Stimulated activated effector memory CD8-positive, alpha-beta T cell treated with anti-CD3 and anti-CD28 coated beads, Interleukin-12 subunit alpha, Interleukin-12 subunit beta, amount 100 ng/mL, for 72 hours (primary cell): Measurements from ENCODE around the gene TPP1.

ENCODE experiments used
- ATAC-seq: fragments of 150-1000 bp; cut with Tn5 transposase; 2 replicates; pipeline ENCODE4 v1.10.0; 2021
- DNase-seq, 2 donors: peaks; one replicate each; pipeline ENCODE4 v3.0.0; 2021 to 2022; ENCODE audit warnings: low spot score in 2 of 2
- H3K27ac Mint-ChIP-seq: one replicate; pipeline ENCODE4 v1.8.0; 2022; ENCODE audit warnings: mild to moderate bottlenecking, mixed read lengths
- H3K36me3 Mint-ChIP-seq: one replicate; pipeline ENCODE4 v1.8.0; 2022; ENCODE audit warnings: mild to moderate bottlenecking, mixed read lengths
- H3K4me1 Mint-ChIP-seq: one replicate; pipeline ENCODE4 v1.8.0; 2022; ENCODE audit warnings: mixed read lengths
- H3K4me3 Mint-ChIP-seq: one replicate; pipeline ENCODE4 v1.8.0; 2022; ENCODE audit warnings: mild to moderate bottlenecking, mixed read lengths
- H3K9me3 Mint-ChIP-seq: one replicate; pipeline ENCODE4 v1.8.0; 2022; ENCODE audit warnings: mixed read lengths

Gene TPP1

GRCh38 chr11:6619004-6619745, at the start of gene TPP1:
Gene TPP1 (minus strand): TSS chr11:6619422. CDS start chr11:6619400, 22 bp downstream.
- H3K4me3 Mint-ChIP-seq, result no peak within 1 kb of the TSS
- H3K36me3 Mint-ChIP-seq, result no peaks in the 10 kb centered on the region
- H3K4me1 Mint-ChIP-seq, result no peaks in the 10 kb centered on the region
- ATAC-seq (peak; percentile 95), DNase-seq (peak; percentile 82 to 97)
- H3K27ac Mint-ChIP-seq, result no peak within 1 kb of the TSS
- H3K9me3 Mint-ChIP-seq, result no peaks in the 10 kb centered on the region

- peaks cover 61% of the 10 kb centered on the region for H3K4me1 Mint-ChIP-seq
- ATAC-seq, result peak; percentile 77
- H3K4me3 Mint-ChIP-seq, result no peak overlapping the region
- peak overlapping the region; percentile 7 for H3K27ac Mint-ChIP-seq
- no peaks in the 10 kb centered on the region for H3K36me3 Mint-ChIP-seq
- peaks cover 6% of the 10 kb centered on the region for H3K9me3 Mint-ChIP-seq
- peak in 1 of 2 donors; percentile 79 for DNase-seq
These were observed 48.6 kb upstream of the TPP1 start for GRCh38 chr11:6667733-6668374.

- ATAC-seq (peak; percentile 90), DNase-seq (peak in 1 of 2 donors; percentile 49)
- H3K4me1 Mint-ChIP-seq, result peaks cover 52% of the 10 kb centered on the region
- no peaks in the 10 kb centered on the region for H3K36me3 Mint-ChIP-seq
- H3K9me3 Mint-ChIP-seq, result peaks cover 6% of the 10 kb centered on the region
- peak overlapping the region; percentile 35 for H3K27ac Mint-ChIP-seq
- H3K4me3 Mint-ChIP-seq, result peak overlapping the region; percentile 11
These were observed 47.3 kb upstream of the TPP1 start for GRCh38 chr11:6666302-6667183.

- no peak for ATAC-seq
- no peaks in the 10 kb centered on the region for H3K36me3 Mint-ChIP-seq
- no peak for DNase-seq
- H3K27ac Mint-ChIP-seq, result no peak overlapping the region
- H3K4me1 Mint-ChIP-seq, result peaks cover 37% of the 10 kb centered on the region
- peaks cover 6% of the 10 kb centered on the region for H3K9me3 Mint-ChIP-seq
- H3K4me3 Mint-ChIP-seq, result no peak overlapping the region
These were observed 45.3 kb upstream of the TPP1 start for GRCh38 chr11:6664551-6664950.

DNA sequence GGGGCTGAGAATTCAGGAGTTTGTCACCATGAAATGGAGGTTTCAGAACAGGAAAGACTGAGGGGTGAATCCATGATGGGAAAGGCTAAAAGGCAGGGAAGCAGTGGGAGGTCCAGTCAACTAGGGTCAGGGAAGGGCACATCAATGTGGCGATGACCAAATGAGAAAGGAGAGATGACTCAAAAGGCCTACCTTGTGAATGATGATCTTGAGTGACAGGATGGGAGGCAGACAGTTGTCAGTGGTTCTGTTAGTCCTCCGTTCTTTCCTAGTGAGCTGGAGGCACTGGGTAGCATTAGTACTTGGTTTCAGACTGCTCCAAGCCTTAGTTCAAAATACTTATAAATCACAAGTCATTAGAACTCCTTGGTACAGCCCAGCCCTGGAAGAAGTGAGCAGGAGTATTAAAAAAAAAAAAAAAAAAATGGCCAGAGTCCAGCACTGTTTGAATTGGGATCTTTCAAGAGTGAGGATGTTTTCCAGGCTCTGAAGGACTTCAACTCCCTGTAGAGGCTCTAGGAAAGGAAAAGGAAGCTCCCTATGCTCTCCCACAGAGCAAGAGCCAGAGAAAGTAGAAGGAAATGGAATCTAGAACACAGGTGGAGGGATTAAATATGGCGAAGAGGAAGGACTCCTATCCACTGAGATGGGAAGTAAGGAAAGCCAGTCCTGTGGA, 44.7 kb upstream of the TPP1 start:
- Mint-ChIP-seq H3K9me3 (peaks cover 6% of the 10 kb centered on the region), H3K36me3 (no peaks in the 10 kb centered on the region), H3K27ac (no peak overlapping the region), H3K4me3 (no peak overlapping the region), H3K4me1 (peaks cover 37% of the 10 kb centered on the region)
- no peak for ATAC-seq
- peak in 1 of 2 donors; percentile 47 for DNase-seq

GRCh38 chr11:6660712-6661111, 41.5 kb upstream of the TPP1 start:
- Mint-ChIP-seq H3K27ac (no peak overlapping the region), H3K9me3 (no peaks in the 10 kb centered on the region), H3K36me3 (no peaks in the 10 kb centered on the region), H3K4me3 (no peak overlapping the region), H3K4me1 (peaks cover 25% of the 10 kb centered on the region)
- ATAC-seq, result no peak
- no peak for DNase-seq

- Mint-ChIP-seq H3K4me3 (no peak overlapping the region), H3K4me1 (peaks cover 19% of the 10 kb centered on the region), H3K36me3 (no peaks in the 10 kb centered on the region), H3K9me3 (no peaks in the 10 kb centered on the region), H3K27ac (no peak overlapping the region)
- DNase-seq (no peak), ATAC-seq (no peak)
These were observed 39.4 kb upstream of the TPP1 start for GRCh38 chr11:6658647-6659046.

GRCh38 chr11:6657346-6657745, 38.1 kb upstream of the TPP1 start:
- H3K27ac Mint-ChIP-seq, result no peak overlapping the region
- H3K36me3 Mint-ChIP-seq, result no peaks in the 10 kb centered on the region
- peaks cover 10% of the 10 kb centered on the region for H3K4me1 Mint-ChIP-seq
- no peak overlapping the region for H3K4me3 Mint-ChIP-seq
- DNase-seq, result no peak
- no peak for ATAC-seq
- no peaks in the 10 kb centered on the region for H3K9me3 Mint-ChIP-seq

- H3K27ac Mint-ChIP-seq, result peak overlapping the region; percentile 21
- peaks cover 10% of the 10 kb centered on the region for H3K4me1 Mint-ChIP-seq
- H3K36me3 Mint-ChIP-seq, result no peaks in the 10 kb centered on the region
- no peaks in the 10 kb centered on the region for H3K9me3 Mint-ChIP-seq
- peak overlapping the region; percentile 65 for H3K4me3 Mint-ChIP-seq
- ATAC-seq (no peak), DNase-seq (no peak)
These were observed 37.7 kb upstream of the TPP1 start for GRCh38 chr11:6656936-6657335.

DNA sequence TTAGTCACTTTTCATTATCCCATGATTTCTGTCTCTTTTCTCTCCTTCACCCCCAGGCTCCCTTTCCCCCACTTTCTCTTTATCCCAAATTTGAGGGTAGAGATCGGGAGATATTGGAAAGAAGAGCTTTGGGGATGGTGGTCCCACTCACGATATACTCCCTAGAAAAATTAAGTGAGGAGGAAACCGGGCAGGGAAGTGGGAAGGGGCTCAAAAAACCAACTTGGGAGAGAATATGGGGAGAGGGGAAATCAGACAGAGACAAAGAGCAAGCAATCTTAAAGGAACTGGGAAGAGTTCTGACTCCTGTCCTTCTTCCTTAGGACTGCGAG, 37.3 kb upstream of the TPP1 start:
- Mint-ChIP-seq H3K9me3 (no peaks in the 10 kb centered on the region), H3K4me1 (peaks cover 10% of the 10 kb centered on the region), H3K36me3 (no peaks in the 10 kb centered on the region), H3K4me3 (peak overlapping the region; percentile 65), H3K27ac (peak overlapping the region; percentile 21)
- ATAC-seq, result no peak
- no peak for DNase-seq

DNA sequence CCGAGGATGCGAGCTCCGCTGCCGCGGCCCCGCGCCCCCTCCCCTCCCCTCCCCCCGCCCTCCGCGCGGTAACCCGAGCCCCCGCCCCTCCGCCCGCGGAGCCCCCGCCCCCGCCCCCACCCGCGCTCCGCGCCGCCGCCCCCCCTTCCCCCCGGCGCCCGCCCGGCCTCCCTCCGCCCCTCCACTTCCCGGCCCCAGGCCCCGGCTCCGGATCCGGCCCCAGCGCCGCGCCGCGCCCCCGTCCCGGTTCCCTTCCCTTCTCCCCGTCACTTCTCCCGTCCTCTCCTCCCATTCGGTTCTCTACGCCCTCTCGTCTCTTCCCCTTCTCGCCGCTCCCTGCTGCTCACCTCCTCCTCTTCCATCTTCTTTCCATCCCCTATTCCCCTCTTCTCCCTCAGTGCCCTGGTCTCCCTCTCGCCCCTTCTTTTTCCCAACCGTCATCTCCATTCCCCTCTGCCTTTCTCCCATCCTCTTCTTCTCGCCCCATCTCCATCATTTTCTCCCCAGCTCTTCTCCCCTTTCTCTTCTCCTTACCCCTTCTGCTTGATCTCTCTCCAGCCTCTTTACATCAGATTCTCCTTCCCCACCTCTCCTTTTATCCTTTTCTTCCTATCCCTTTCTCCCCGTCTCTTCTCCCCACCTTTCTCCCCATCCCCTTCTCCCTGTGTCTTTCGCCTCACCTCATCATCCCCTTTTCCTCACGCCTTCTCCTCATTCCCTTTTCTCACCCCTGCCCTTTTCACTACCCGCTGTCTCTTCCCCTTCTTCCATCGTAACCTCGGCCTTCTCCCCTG, 36.8 kb upstream of the TPP1 start, which contains the start of gene DCHS1:
Gene DCHS1 (minus strand): TSS at position 20 of the 794 bp plus-strand sequence. CDS start 14,196 bp downstream, outside the sequence.
- Mint-ChIP-seq H3K4me3 (peak within 1 kb of the TSS; percentile 65), H3K36me3 (no peaks in the 10 kb centered on the region), H3K9me3 (no peaks in the 10 kb centered on the region), H3K4me1 (peaks cover 10% of the 10 kb centered on the region), H3K27ac (peak within 1 kb of the TSS; percentile 21)
- DNase-seq (no peak), ATAC-seq (no peak)

DNA sequence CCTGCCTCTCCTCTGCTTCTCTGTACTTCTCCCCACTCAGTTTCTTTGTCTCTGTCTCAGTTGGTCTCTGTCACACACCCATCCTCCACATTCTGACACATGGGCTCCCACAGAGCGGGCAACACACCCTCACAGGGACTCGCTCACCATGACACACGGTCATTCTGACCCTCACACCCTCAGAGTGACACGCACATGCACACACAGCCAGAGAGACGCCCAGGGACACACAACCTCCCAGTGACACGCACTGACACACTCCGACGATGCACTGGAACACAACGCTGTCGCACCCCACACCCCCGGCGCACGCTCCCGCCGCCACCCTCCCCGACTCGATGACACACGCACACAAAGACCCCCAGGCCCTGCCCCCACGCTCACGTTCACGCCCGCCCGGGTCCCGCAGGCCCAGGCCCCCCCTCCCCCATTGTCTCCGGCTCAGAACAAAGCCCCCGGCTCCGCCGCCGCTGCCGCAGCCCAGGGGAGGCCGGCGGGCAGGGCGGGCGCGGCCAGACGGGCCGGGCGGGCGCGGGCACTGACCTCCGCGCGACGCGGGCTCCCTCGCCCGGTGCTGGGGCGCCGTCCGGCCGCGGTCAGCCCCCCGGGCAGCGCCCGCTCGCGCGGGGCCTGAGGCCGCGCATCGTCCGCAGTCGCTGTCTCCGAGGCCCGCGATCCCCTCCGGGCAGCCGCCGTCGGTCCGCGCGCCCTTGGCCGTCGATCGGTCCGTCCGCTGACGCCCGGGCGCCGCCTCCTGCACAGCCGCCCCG, 36.0 kb upstream of the TPP1 start:
- Mint-ChIP-seq H3K4me3 (peak overlapping the region; percentile 65), H3K9me3 (no peaks in the 10 kb centered on the region), H3K27ac (no peak overlapping the region), H3K4me1 (peaks cover 10% of the 10 kb centered on the region), H3K36me3 (no peaks in the 10 kb centered on the region)
- DNase-seq (no peak), ATAC-seq (peak; percentile 78)

GRCh38 chr11:6654281-6655019, 35.2 kb upstream of the TPP1 start:
- DNase-seq, result no peak
- Mint-ChIP-seq H3K4me1 (peaks cover 10% of the 10 kb centered on the region), H3K36me3 (no peaks in the 10 kb centered on the region), H3K27ac (no peak overlapping the region), H3K9me3 (no peaks in the 10 kb centered on the region), H3K4me3 (no peak overlapping the region)
- ATAC-seq, result peak; percentile 33
